SU-DHL-6 (cell line): ENCODE results near the gene AP3S1.

Source experiments
- H2AFZ ChIP-seq: fragments of 200-600 bp; sonication (generic); 2 replicates; pipeline ENCODE4 v1.6.1; 2014; ENCODE audit warnings: low read depth, mild to moderate bottlenecking, moderate library complexity, mixed read lengths, antibody characterized with exemption, low read length; ENCODE audit not compliant: severe bottlenecking
- H3F3A ChIP-seq: fragments of 200-600 bp; shearing (Covaris generic); 2 replicates; pipeline ENCODE4 v1.6.0; 2016; ENCODE audit warnings: antibody characterized with exemption, mild to moderate bottlenecking; ENCODE audit not compliant: insufficient read depth
- H3K27ac ChIP-seq: fragments of 200-600 bp; sonication (generic); 2 replicates; pipeline ENCODE4 v1.5.1; 2016; ENCODE audit warnings: low read depth, mild to moderate bottlenecking, low read length, moderate library complexity, mixed read lengths
- H3K27me3 ChIP-seq: fragments of 200-600 bp; sonication (generic), shearing (Covaris generic); 2 replicates; pipeline ENCODE4 v1.6.0; 2014; ENCODE audit warnings: mild to moderate bottlenecking, low read length
- H3K36me3 ChIP-seq: fragments of 200-600 bp; sonication (generic); 2 replicates; pipeline ENCODE4 v1.6.1; 2014; ENCODE audit warnings: mild to moderate bottlenecking, low read length, mixed read lengths
- H3K4me2 ChIP-seq: fragments of 300-600, 200-600 bp; shearing (Covaris generic), sonication (generic); 2 replicates; pipeline ENCODE4 v1.6.0; 2014; ENCODE audit warnings: low read length, low read depth, mild to moderate bottlenecking; ENCODE audit not compliant: poor library complexity, severe bottlenecking
- H3K4me3 ChIP-seq: fragments of 200-600 bp; sonication (generic); 2 replicates; pipeline ENCODE4 v1.5.1; 2014; ENCODE audit warnings: antibody characterized with exemption, low read length, mild to moderate bottlenecking, mixed read lengths; ENCODE audit not compliant: insufficient read depth, poor library complexity, severe bottlenecking
- H3K79me2 ChIP-seq: fragments of 200-600 bp; sonication (generic); 2 replicates; pipeline ENCODE4 v1.6.1; 2014; ENCODE audit warnings: mild to moderate bottlenecking, low read length, moderate library complexity; ENCODE audit not compliant: insufficient read depth
- H3K9ac ChIP-seq: fragments of 200-600 bp; sonication (generic); 2 replicates; pipeline ENCODE4 v1.7.0; 2014; ENCODE audit warnings: mild to moderate bottlenecking, low read length
- H3K9me2 ChIP-seq: fragments of 200-600 bp; sonication (generic); replicated peaks from 2 replicates; pipeline ENCODE4 v1.6.1; 2014; ENCODE audit warnings: low read length; ENCODE audit not compliant: insufficient read depth
- H3K9me3 ChIP-seq: fragments of 200-600 bp; sonication (generic); 2 replicates; pipeline ENCODE4 v1.6.1; 2014; ENCODE audit warnings: low read length, mixed read lengths; ENCODE audit not compliant: insufficient read depth
- H4K20me1 ChIP-seq: fragments of 200-600 bp; sonication (generic); 2 replicates; pipeline ENCODE4 v1.6.1; 2014; ENCODE audit warnings: low read depth, mild to moderate bottlenecking, antibody characterized with exemption, low read length, moderate library complexity, mixed read lengths
- EZH2phosphoT487 ChIP-seq: fragments of 200-600 bp; sonication (generic), shearing (Covaris generic); conservative IDR thresholded peaks from 2 replicates; pipeline ENCODE4 v1.6.1; 2018; ENCODE audit warnings: mild to moderate bottlenecking, antibody characterized with exemption, low read length, moderate library complexity, mixed read lengths
- TF ChIP-seq, protein P1 (sequence below): fragments of 200-600 bp; sonication (generic); IDR thresholded peaks from one replicate; pipeline ENCODE4 v1.5.1; 2017; ENCODE audit warnings: antibody characterized with exemption, mild to moderate bottlenecking, low read length, moderate library complexity; ENCODE audit not compliant: insufficient read depth, poor library complexity, severe bottlenecking

AP3S1 gene

DNA sequence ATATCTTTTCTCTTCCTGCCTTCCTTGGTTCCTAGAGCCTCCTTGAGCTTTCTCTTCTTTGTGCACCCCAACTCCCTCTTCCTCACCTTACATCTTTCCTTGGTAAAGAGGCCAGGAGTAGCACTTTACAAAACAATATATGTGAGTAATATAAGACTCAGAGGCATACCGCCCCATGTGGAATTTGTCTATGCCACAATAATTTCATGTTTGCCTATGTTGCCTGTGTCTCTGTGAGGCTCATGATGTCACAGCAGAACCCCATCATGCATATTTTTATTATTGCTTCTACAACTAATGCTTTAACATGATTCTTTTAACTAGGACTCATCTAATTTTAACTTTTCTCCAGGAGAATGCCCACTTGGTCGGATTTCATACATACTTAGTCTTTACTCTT is 105.5 kb downstream of the AP3S1 start:
- H3K36me3 ChIP-seq: no peaks in the 10 kb centered on the region
- no peak for TF ChIP-seq EZH2phosphoT487
- TF ChIP-seq, protein P1, sequence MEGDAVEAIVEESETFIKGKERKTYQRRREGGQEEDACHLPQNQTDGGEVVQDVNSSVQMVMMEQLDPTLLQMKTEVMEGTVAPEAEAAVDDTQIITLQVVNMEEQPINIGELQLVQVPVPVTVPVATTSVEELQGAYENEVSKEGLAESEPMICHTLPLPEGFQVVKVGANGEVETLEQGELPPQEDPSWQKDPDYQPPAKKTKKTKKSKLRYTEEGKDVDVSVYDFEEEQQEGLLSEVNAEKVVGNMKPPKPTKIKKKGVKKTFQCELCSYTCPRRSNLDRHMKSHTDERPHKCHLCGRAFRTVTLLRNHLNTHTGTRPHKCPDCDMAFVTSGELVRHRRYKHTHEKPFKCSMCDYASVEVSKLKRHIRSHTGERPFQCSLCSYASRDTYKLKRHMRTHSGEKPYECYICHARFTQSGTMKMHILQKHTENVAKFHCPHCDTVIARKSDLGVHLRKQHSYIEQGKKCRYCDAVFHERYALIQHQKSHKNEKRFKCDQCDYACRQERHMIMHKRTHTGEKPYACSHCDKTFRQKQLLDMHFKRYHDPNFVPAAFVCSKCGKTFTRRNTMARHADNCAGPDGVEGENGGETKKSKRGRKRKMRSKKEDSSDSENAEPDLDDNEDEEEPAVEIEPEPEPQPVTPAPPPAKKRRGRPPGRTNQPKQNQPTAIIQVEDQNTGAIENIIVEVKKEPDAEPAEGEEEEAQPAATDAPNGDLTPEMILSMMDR: no peak
- H3K4me3 ChIP-seq: no peak overlapping the region
- H4K20me1 ChIP-seq: no peaks in the 10 kb centered on the region
- H3K79me2 ChIP-seq: no peaks in the 10 kb centered on the region
- no peak overlapping the region for H3K27ac ChIP-seq
- no peaks in the 10 kb centered on the region for H3K27me3 ChIP-seq
- no peaks in the 10 kb centered on the region for H3F3A ChIP-seq
- H2AFZ ChIP-seq: no peak overlapping the region
- no peak overlapping the region for H3K4me2 ChIP-seq
- no peak overlapping the region for H3K9ac ChIP-seq
- no peaks in the 10 kb centered on the region for H3K9me3 ChIP-seq
- no peaks in the 10 kb centered on the region for H3K9me2 ChIP-seq

DNA sequence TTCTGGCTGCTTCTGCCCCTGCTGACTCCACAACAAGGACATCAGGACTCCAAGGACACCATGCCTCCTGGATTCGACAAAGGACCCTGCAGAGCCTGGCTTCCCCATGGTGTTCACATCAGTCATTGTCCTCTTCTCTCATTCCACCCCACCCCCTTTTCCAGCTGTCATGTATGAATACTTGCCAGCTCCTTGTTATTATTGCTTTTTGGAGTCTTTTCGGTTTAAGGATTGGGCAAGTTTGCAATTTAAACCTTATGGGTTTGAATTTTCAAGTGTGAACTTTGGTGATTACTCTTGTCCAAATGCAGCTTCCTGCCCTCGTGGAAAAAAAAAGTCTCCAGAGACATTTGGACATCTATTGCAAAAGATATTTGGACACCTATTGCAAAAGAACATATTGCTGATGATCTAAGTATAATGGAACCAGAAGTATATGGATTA is 106.4 kb downstream of the AP3S1 start:
- Histone ChIP-seq H3K79me2 (no peaks in the 10 kb centered on the region), H3K4me3 (no peak overlapping the region)
- no peak for TF ChIP-seq EZH2phosphoT487
- TF ChIP-seq, protein P1: no peak

DNA sequence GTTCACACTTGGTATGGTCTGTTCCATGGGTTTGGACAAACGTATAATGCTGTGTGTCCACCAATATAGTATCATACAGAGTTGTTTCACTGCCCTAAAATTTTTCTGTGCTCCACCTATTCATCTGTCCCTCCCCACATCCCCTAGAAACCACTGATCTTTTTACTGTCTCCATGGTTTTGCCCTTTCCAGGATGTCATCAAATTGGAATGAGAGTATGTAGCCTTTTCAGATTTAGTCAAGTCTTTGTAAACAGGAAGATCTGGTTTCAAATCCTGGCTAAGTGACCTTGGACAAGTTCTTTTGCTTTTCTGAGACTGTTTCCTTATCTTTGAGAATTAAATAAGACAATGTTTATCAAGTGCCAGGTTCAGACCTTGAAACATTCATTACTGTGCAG is 107.4 kb downstream of the AP3S1 start:
- Histone ChIP-seq H4K20me1 (no peaks in the 10 kb centered on the region), H3K9ac (no peak overlapping the region), H3F3A (no peaks in the 10 kb centered on the region), H3K27ac (no peak overlapping the region), H3K4me3 (no peak overlapping the region), H3K36me3 (no peaks in the 10 kb centered on the region), H3K4me2 (no peak overlapping the region), H3K79me2 (no peaks in the 10 kb centered on the region), H2AFZ (no peak overlapping the region), H3K9me2 (no peaks in the 10 kb centered on the region), H3K9me3 (no peaks in the 10 kb centered on the region), H3K27me3 (no peaks in the 10 kb centered on the region)
- no peak for TF ChIP-seq EZH2phosphoT487
- TF ChIP-seq, protein P1: no peak

More for the DNA sequence above, 106.4 kb downstream of the AP3S1 start:
- Histone ChIP-seq H3K9ac (no peak overlapping the region), H3K27ac (no peak overlapping the region), H3K4me2 (no peak overlapping the region), H4K20me1 (no peaks in the 10 kb centered on the region), H3F3A (no peaks in the 10 kb centered on the region), H3K36me3 (no peaks in the 10 kb centered on the region), H3K27me3 (no peaks in the 10 kb centered on the region), H3K9me3 (no peaks in the 10 kb centered on the region), H3K9me2 (no peaks in the 10 kb centered on the region), H2AFZ (no peak overlapping the region)
